HEK293 (cell line): ENCODE data around the gene MCTP1.

Experiments
- CTCF ChIA-PET: fragments of 350-600 bp; formaldehyde crosslinking; extraction: SDS; loops from one replicate; lab custom pipeline; 2021; ENCODE audit warnings: antibody characterized with exemption; lab: Yijun Ruan, JAX
- POLR2A ChIA-PET: fragments of 300-600 bp; formaldehyde crosslinking; extraction: SDS; loops from one replicate; lab custom pipeline; 2020; ENCODE audit warnings: antibody characterized with exemption, inconsistent platforms; lab: Yijun Ruan, JAX
- H3K27ac ChIP-seq: fragments of 200-500 bp; sonication (Bioruptor generic); 2 replicates; pipeline ENCODE4 v1.5.1; 2014; ENCODE audit warnings: low read depth, low read length, control low read depth, inconsistent platforms; ENCODE audit errors: extremely low read depth
- H3K36me3 ChIP-seq, 2 experiments: fragments of 200-500 bp in 1 of 2; sonication (Bioruptor generic) in 1 of 2; 1 replicate in 1 of 2; 2 replicates in 1 of 2; pipeline ENCODE4 v1.5.1; 2014 to 2017; ENCODE audit warnings: inconsistent platforms in 2 of 2, low read length in 2 of 2; ENCODE audit not compliant: control insufficient read depth in 2 of 2, insufficient read depth in 1 of 2
- H3K4me1 ChIP-seq: fragments of 200-500 bp; sonication (Bioruptor generic); 2 replicates; pipeline ENCODE4 v1.5.1; 2014; ENCODE audit warnings: mild to moderate bottlenecking, low read length, inconsistent platforms; ENCODE audit not compliant: control insufficient read depth, insufficient read depth
- H3K4me3 ChIP-seq: 2 replicates; pipeline ENCODE4 v1.5.1; 2011; ENCODE audit warnings: low read depth, mild to moderate bottlenecking, control low read depth, low read length, moderate library complexity
- H3K9me3 ChIP-seq: fragments of 200-500 bp; sonication (Bioruptor generic); 2 replicates; pipeline ENCODE4 v1.5.1; 2014; ENCODE audit warnings: low read depth, low read length, inconsistent platforms; ENCODE audit not compliant: control insufficient read depth, insufficient read depth
- BCL11A ChIP-seq: fragments of 450-650 bp; formaldehyde crosslinking; IDR thresholded peaks from 2 replicates; pipeline ENCODE4 v1.5.1; 2016; ENCODE audit warnings: low read depth, missing biosample characterization, missing genetic modification characterization
- TCF7L2 ChIP-seq: IDR thresholded peaks from 2 replicates; pipeline ENCODE4 v1.6.1; 2011; ENCODE audit warnings: low read depth, mild to moderate bottlenecking, inconsistent platforms, low read length, moderate library complexity, borderline replicate concordance
- ZNF121 ChIP-seq: fragments of 450-650 bp; formaldehyde crosslinking; IDR thresholded peaks from 2 replicates; pipeline ENCODE4 v1.5.1; 2016; ENCODE audit warnings: missing biosample characterization, missing genetic modification characterization
- ZNF138 ChIP-seq: fragments of 450-650 bp; formaldehyde crosslinking; IDR thresholded peaks from 2 replicates; pipeline ENCODE4 v1.5.1; 2016; ENCODE audit warnings: missing biosample characterization, missing genetic modification characterization, borderline replicate concordance
- ZNF169 ChIP-seq: fragments of 450-650 bp; formaldehyde crosslinking; IDR thresholded peaks from 2 replicates; pipeline ENCODE4 v1.5.1; 2016; ENCODE audit warnings: missing biosample characterization, missing genetic modification characterization
- ZNF274 ChIP-seq, 2 experiments: fragments of 200-500 bp in 1 of 2; fragments of 450-650 bp in 1 of 2; sonication (Bioruptor generic) in 1 of 2; formaldehyde crosslinking in 1 of 2; IDR thresholded peaks; 2 replicates each; pipeline versions ENCODE4 v1.5.1 to v1.6.1; 2014 to 2016; ENCODE audit warnings: borderline replicate concordance in 1 of 2, inconsistent platforms in 1 of 2, low read length in 1 of 2, missing biosample characterization in 1 of 2, missing genetic modification characterization in 1 of 2
- ZNF404 ChIP-seq: fragments of 450-650 bp; formaldehyde crosslinking; IDR thresholded peaks from 2 replicates; pipeline ENCODE4 v1.5.1; 2017; ENCODE audit warnings: missing biosample characterization, missing genetic modification characterization
- ZNF423 ChIP-seq: fragments of 450-650 bp; formaldehyde crosslinking; IDR thresholded peaks from 2 replicates; pipeline ENCODE4 v1.5.1; 2016; ENCODE audit warnings: missing biosample characterization, missing genetic modification characterization
- ZNF660 ChIP-seq: fragments of 450-650 bp; IDR thresholded peaks from 2 replicates; pipeline ENCODE4 v1.5.1; 2018; ENCODE audit warnings: missing biosample characterization, mild to moderate bottlenecking, missing genetic modification characterization
- TF ChIP-seq, protein P1 (sequence below): fragments of 450-650 bp; formaldehyde crosslinking; IDR thresholded peaks from 2 replicates; pipeline ENCODE4 v1.5.1; 2016; ENCODE audit warnings: missing biosample characterization, missing genetic modification characterization, borderline replicate concordance
- TF ChIP-seq, protein P2 (sequence below): fragments of 450-650 bp; formaldehyde crosslinking; IDR thresholded peaks from 2 replicates; pipeline ENCODE4 v1.5.1; 2016; ENCODE audit warnings: missing biosample characterization, missing genetic modification characterization, borderline replicate concordance
- TF ChIP-seq, protein P3 (sequence below): fragments of 450-650 bp; formaldehyde crosslinking; IDR thresholded peaks from 2 replicates; pipeline ENCODE4 v1.5.1; 2016; ENCODE audit warnings: missing biosample characterization, missing genetic modification characterization
- TF ChIP-seq, protein P4 (sequence below): fragments of 450-650 bp; formaldehyde crosslinking; IDR thresholded peaks from 2 replicates; pipeline ENCODE4 v1.5.1; 2016; ENCODE audit warnings: missing biosample characterization, missing genetic modification characterization
- TF ChIP-seq, protein P5 (sequence below): fragments of 450-650 bp; IDR thresholded peaks from 2 replicates; pipeline ENCODE4 v1.5.1; 2018; ENCODE audit warnings: missing biosample characterization, mild to moderate bottlenecking, missing genetic modification characterization

MCTP1 gene

DNA sequence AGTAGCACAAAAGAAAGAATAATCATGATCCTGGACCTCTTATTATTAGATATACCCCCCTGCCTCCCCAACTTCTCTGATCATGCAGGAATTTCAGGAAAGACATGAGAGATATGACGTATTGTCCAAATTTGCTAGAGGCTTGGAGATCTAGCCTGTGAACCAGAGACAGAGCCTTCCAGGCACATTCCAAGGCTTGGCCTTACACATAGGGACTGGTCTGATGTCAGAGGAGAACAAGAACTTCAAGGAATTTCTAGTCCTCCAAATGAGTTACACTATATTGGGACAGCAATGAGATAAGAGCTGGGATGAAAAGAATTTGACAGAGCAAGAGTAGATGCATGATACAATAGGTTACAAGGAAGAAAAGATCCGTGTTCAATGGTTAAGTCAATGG lies 67.0 kb downstream of the MCTP1 start (continued):
- TF ChIP-seq, protein P1, sequence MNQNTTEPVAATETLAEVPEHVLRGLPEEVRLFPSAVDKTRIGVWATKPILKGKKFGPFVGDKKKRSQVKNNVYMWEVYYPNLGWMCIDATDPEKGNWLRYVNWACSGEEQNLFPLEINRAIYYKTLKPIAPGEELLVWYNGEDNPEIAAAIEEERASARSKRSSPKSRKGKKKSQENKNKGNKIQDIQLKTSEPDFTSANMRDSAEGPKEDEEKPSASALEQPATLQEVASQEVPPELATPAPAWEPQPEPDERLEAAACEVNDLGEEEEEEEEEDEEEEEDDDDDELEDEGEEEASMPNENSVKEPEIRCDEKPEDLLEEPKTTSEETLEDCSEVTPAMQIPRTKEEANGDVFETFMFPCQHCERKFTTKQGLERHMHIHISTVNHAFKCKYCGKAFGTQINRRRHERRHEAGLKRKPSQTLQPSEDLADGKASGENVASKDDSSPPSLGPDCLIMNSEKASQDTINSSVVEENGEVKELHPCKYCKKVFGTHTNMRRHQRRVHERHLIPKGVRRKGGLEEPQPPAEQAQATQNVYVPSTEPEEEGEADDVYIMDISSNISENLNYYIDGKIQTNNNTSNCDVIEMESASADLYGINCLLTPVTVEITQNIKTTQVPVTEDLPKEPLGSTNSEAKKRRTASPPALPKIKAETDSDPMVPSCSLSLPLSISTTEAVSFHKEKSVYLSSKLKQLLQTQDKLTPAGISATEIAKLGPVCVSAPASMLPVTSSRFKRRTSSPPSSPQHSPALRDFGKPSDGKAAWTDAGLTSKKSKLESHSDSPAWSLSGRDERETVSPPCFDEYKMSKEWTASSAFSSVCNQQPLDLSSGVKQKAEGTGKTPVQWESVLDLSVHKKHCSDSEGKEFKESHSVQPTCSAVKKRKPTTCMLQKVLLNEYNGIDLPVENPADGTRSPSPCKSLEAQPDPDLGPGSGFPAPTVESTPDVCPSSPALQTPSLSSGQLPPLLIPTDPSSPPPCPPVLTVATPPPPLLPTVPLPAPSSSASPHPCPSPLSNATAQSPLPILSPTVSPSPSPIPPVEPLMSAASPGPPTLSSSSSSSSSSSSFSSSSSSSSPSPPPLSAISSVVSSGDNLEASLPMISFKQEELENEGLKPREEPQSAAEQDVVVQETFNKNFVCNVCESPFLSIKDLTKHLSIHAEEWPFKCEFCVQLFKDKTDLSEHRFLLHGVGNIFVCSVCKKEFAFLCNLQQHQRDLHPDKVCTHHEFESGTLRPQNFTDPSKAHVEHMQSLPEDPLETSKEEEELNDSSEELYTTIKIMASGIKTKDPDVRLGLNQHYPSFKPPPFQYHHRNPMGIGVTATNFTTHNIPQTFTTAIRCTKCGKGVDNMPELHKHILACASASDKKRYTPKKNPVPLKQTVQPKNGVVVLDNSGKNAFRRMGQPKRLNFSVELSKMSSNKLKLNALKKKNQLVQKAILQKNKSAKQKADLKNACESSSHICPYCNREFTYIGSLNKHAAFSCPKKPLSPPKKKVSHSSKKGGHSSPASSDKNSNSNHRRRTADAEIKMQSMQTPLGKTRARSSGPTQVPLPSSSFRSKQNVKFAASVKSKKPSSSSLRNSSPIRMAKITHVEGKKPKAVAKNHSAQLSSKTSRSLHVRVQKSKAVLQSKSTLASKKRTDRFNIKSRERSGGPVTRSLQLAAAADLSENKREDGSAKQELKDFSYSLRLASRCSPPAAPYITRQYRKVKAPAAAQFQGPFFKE (tag by site-specific recombination) = no peak

DNA sequence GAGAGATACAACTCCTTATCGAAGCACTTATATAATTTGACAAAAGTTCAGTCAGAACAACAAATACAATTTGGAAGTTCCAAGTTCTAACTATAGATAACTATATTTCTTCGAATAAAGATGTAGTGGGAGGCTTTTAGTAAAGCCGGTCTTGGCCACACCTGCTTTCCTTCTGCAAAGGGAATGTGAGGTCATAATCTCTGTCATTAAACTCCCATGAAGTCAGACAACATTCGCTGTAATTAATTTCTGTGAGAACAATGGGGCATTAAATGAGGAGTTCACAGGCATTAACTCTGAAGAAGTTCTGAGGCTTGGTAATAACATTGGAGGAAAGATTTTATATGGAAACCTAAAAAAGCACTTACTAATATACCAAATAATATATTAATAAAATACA lies 67.5 kb downstream of the MCTP1 start:
- Histone ChIP-seq H3K27ac (no peak overlapping the region), H3K4me3 (no peak overlapping the region), H3K4me1 (no peaks in the 10 kb centered on the region), H3K36me3 (no peaks in the 10 kb centered on the region), H3K9me3 (no peaks in the 10 kb centered on the region)
- POLR2A ChIA-PET = no interaction called here
- TF ChIP-seq ZNF423 = no peak
- TF ChIP-seq ZNF138 (tag by site-specific recombination) = no peak
- TF ChIP-seq BCL11A (tag by site-specific recombination) = no peak
- no peak for TF ChIP-seq ZNF169 (tag by site-specific recombination)
- CTCF ChIA-PET = no interaction called here

DNA sequence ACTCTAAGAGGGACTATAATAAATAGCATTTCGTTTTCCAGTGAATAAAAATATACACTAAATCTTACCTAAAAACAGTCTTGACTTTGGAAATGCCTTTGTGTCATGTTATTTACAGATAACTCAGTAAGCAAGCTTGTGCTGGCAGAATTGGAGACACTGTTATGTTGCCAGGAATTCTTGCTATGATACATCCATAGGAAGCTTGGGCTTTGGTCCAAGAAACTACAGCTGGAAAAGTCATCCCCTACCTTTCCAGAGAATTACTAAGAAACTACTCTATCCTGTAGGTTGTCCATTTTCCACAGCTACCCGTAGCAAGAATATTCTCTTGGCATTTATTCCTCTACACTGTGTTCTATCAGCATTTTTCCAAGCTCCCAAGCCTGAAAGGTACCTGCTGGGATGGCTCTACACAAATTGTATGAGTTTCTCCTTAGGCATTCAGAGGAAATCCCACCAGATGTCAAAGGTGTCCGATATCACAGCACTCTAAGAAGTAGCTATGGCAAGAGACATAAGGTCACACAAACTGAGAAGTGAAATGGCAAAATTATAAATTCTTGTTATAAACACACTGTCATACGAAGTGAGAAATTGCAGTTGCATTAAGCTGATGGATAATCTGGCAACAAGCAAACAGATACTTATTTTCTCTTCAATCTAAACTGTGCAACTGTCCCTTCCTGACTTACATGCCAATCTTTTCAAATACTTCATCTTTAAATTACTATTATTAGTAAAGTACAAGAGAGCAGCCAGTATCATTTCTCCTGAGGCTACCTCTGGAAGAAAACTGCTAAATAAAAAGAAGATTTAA lies 68.5 kb downstream of the MCTP1 start:
- H3K4me3 ChIP-seq = no peak overlapping the region
- no peaks in the 10 kb centered on the region for H3K36me3 ChIP-seq
- CTCF ChIA-PET = interaction anchor here (1.0 kb wide), 1 partner anchor 11 kb away, joined by 3 read pairs; no protein-coding TSS in a partner anchor
- POLR2A ChIA-PET = no interaction called here
- H3K4me1 ChIP-seq = no peaks in the 10 kb centered on the region
- no peak overlapping the region for H3K27ac ChIP-seq
- H3K9me3 ChIP-seq = no peaks in the 10 kb centered on the region
- TF ChIP-seq TCF7L2 = no peak
- TF ChIP-seq ZNF121 = no peak
- TF ChIP-seq, protein P2, sequence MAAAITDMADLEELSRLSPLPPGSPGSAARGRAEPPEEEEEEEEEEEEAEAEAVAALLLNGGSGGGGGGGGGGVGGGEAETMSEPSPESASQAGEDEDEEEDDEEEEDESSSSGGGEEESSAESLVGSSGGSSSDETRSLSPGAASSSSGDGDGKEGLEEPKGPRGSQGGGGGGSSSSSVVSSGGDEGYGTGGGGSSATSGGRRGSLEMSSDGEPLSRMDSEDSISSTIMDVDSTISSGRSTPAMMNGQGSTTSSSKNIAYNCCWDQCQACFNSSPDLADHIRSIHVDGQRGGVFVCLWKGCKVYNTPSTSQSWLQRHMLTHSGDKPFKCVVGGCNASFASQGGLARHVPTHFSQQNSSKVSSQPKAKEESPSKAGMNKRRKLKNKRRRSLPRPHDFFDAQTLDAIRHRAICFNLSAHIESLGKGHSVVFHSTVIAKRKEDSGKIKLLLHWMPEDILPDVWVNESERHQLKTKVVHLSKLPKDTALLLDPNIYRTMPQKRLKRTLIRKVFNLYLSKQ = no peak
- TF ChIP-seq ZNF404 (tag by site-specific recombination) = no peak
- TF ChIP-seq, protein P3, sequence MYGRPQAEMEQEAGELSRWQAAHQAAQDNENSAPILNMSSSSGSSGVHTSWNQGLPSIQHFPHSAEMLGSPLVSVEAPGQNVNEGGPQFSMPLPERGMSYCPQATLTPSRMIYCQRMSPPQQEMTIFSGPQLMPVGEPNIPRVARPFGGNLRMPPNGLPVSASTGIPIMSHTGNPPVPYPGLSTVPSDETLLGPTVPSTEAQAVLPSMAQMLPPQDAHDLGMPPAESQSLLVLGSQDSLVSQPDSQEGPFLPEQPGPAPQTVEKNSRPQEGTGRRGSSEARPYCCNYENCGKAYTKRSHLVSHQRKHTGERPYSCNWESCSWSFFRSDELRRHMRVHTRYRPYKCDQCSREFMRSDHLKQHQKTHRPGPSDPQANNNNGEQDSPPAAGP (tag by site-specific recombination) = no peak
- no peak for TF ChIP-seq ZNF660 (tag by site-specific recombination)
- TF ChIP-seq, protein P4, sequence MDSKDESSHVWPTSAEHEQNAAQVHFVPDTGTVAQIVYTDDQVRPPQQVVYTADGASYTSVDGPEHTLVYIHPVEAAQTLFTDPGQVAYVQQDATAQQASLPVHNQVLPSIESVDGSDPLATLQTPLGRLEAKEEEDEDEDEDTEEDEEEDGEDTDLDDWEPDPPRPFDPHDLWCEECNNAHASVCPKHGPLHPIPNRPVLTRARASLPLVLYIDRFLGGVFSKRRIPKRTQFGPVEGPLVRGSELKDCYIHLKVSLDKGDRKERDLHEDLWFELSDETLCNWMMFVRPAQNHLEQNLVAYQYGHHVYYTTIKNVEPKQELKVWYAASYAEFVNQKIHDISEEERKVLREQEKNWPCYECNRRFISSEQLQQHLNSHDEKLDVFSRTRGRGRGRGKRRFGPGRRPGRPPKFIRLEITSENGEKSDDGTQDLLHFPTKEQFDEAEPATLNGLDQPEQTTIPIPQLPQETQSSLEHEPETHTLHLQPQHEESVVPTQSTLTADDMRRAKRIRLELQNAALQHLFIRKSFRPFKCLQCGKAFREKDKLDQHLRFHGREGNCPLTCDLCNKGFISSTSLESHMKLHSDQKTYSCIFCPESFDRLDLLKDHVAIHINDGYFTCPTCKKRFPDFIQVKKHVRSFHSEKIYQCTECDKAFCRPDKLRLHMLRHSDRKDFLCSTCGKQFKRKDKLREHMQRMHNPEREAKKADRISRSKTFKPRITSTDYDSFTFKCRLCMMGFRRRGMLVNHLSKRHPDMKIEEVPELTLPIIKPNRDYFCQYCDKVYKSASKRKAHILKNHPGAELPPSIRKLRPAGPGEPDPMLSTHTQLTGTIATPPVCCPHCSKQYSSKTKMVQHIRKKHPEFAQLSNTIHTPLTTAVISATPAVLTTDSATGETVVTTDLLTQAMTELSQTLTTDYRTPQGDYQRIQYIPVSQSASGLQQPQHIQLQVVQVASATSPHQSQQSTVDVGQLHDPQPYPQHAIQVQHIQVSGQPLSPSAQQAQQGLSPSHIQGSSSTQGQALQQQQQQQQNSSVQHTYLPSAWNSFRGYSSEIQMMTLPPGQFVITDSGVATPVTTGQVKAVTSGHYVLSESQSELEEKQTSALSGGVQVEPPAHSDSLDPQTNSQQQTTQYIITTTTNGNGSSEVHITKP (tag by site-specific recombination) = no peak
- no peak for TF ChIP-seq ZNF274 (IDR thresholded peaks at IDR 0.05; ENCODE audit: low read length)
- TF ChIP-seq ZNF274 (tag by site-specific recombination; IDR thresholded peaks at IDR 0.05; ENCODE audit: borderline replicate concordance) = no peak
- TF ChIP-seq, protein P5, sequence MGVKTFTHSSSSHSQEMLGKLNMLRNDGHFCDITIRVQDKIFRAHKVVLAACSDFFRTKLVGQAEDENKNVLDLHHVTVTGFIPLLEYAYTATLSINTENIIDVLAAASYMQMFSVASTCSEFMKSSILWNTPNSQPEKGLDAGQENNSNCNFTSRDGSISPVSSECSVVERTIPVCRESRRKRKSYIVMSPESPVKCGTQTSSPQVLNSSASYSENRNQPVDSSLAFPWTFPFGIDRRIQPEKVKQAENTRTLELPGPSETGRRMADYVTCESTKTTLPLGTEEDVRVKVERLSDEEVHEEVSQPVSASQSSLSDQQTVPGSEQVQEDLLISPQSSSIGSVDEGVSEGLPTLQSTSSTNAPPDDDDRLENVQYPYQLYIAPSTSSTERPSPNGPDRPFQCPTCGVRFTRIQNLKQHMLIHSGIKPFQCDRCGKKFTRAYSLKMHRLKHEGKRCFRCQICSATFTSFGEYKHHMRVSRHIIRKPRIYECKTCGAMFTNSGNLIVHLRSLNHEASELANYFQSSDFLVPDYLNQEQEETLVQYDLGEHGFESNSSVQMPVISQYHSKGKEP (tag by site-specific recombination) = no peak
